Panc1 (cell line): ENCODE measurements around the gene GALNT18. TPM values are rescaled to one million over a fixed set of nuclear protein-coding genes. Genes with fewer than 3 reads are reported as not detected.

ENCODE experiments used
- ATAC-seq: fragments of 200-7000 bp; cut with Tn5 transposase; 2 replicates; pipeline ENCODE4 v1.9.1; 2020; ENCODE audit warnings: mild to moderate bottlenecking, moderate library complexity
- BruUV-seq: library from RNA; stranded (reverse); fragments of 400-500 nt; replicated peaks from 2 replicates; lab custom pipeline; 2021; lab: Mats Ljungman, UMichigan
- CTCF ChIA-PET: fragments of 300-600 bp; sonication (Branson Sonifier 250); formaldehyde crosslinking; loops from one replicate; lab custom pipeline; 2022; ENCODE audit warnings: antibody characterized with exemption; lab: Charles Lee
- POLR2A ChIA-PET: fragments of 300-600 bp; sonication (Branson Sonifier 250); formaldehyde crosslinking; loops from one replicate; lab custom pipeline; 2022; ENCODE audit warnings: antibody characterized with exemption; lab: Charles Lee
- DNase-seq: peaks from one replicate; pipeline ENCODE4 v3.0.0-alpha.2; 2010; ENCODE audit warnings: low read depth, low spot score
- H3K27ac ChIP-seq: 2 replicates; pipeline ENCODE4 v1.5.1; 2011; ENCODE audit warnings: mild to moderate bottlenecking, low read length, inconsistent platforms
- H3K27me3 ChIP-seq: fragments of 200-500 bp; sonication (Bioruptor generic); 2 replicates; pipeline ENCODE4 v1.6.0; 2014; ENCODE audit warnings: low read length, inconsistent platforms; ENCODE audit not compliant: control insufficient read depth, insufficient read depth
- H3K36me3 ChIP-seq: fragments of 200-500 bp; sonication (Bioruptor generic); 2 replicates; pipeline ENCODE4 v1.5.1; 2014; ENCODE audit warnings: inconsistent platforms, mild to moderate bottlenecking, low read length, moderate library complexity; ENCODE audit not compliant: control insufficient read depth, insufficient read depth
- H3K4me1 ChIP-seq: 2 replicates; pipeline ENCODE4 v1.5.1; 2011; ENCODE audit warnings: inconsistent platforms, mild to moderate bottlenecking, low read length, moderate library complexity; ENCODE audit not compliant: control insufficient read depth, insufficient read depth
- H3K4me3 ChIP-seq, 2 experiments: 2 replicates each; pipeline ENCODE4 v1.5.1; 2011 to 2012; ENCODE audit warnings: low read depth in 2 of 2, low read length in 2 of 2, mild to moderate bottlenecking in 2 of 2, inconsistent platforms in 1 of 2, moderate library complexity in 1 of 2
- H3K9me3 ChIP-seq: fragments of 200-500 bp; sonication (Bioruptor generic); 2 replicates; pipeline ENCODE4 v1.5.1; 2014; ENCODE audit warnings: low read depth, mild to moderate bottlenecking, inconsistent platforms, low read length, moderate library complexity; ENCODE audit not compliant: control insufficient read depth, insufficient read depth
- CTCF ChIP-seq: fragments of 450-650 bp; IDR thresholded peaks from 2 replicates; pipeline ENCODE4 v1.5.1; 2017; ENCODE audit warnings: mild to moderate bottlenecking
- POLR2AphosphoS5 ChIP-seq: IDR thresholded peaks from 2 replicates; pipeline ENCODE4 v1.6.1; 2012; ENCODE audit warnings: mild to moderate bottlenecking, low read depth, low read length, moderate library complexity
- REST ChIP-seq, 2 experiments: IDR thresholded peaks; 2 replicates each; pipeline ENCODE4 v1.6.1; 2011 to 2012; ENCODE audit warnings: low read depth in 2 of 2, control low read depth in 1 of 2, low read length in 1 of 2, mild to moderate bottlenecking in 1 of 2, moderate library complexity in 1 of 2; ENCODE audit not compliant: insufficient read depth in 1 of 2
- SIN3A ChIP-seq: IDR thresholded peaks from 2 replicates; pipeline ENCODE4 v1.6.1; 2012; ENCODE audit warnings: low read depth, mild to moderate bottlenecking, low read length, moderate library complexity, borderline replicate concordance; ENCODE audit not compliant: insufficient read depth
- TCF7L2 ChIP-seq: IDR thresholded peaks from 2 replicates; pipeline ENCODE4 v1.6.1; 2011; ENCODE audit warnings: mild to moderate bottlenecking, low read depth, low read length, inconsistent platforms
- in situ Hi-C: cut with HindIII; loops from 2 replicates; pipeline ENCODE4 v1.10.0; 2016; ENCODE audit warnings: low sequenced_read_pairs, low pct_unique_long_range_greater_than_20kb
- intact Hi-C: fragments of 100-400 bp; cut with micrococcal nuclease; formaldehyde crosslinking; loops from one replicate; pipeline ENCODE4 v1.10.0; 2022; ENCODE audit not compliant: unreplicated experiment
- total RNA-seq: library from RNA; stranded (reverse); gene quantifications from one replicate; pipeline ENCODE4 v1.2.1, GENCODE V29; 2021; ENCODE audit not compliant: unreplicated experiment

GALNT18 gene
- total RNA-seq, 1 experiment from 2014 or later, result 8.6 TPM

- no peak for DNase-seq
- in situ Hi-C loops, result no loop called here
- CTCF ChIA-PET, result no interaction called here
- H3K27me3 ChIP-seq, result no peaks in the 10 kb centered on the region; the same call in 1 of the 2 replicates
- H3K4me1 ChIP-seq, result no peaks in the 10 kb centered on the region
- BruUV-seq, result no TSS peak
- H3K36me3 ChIP-seq, result no peaks in the 10 kb centered on the region
- intact Hi-C loops, result loop anchor here (1.0 kb wide), 1 partner anchor 384 kb away; no protein-coding TSS in a partner anchor
- no peak overlapping the region for H3K4me3 ChIP-seq
- no peak for ATAC-seq
- POLR2A ChIA-PET, result no interaction called here
- no peak for TF ChIP-seq REST (IDR thresholded peaks at IDR 0.05; ENCODE audit: insufficient read depth in 1 of 2, low read depth in 2 of 2, low read length in 1 of 2)
- TF ChIP-seq TCF7L2, result no peak
- TF ChIP-seq POLR2AphosphoS5, result no peak
- no peak for TF ChIP-seq SIN3A
- no peak for TF ChIP-seq CTCF
- no peaks in the 10 kb centered on the region for H3K9me3 ChIP-seq
- no peak overlapping the region for H3K27ac ChIP-seq
Observed at GRCh38 chr11:11401960-11402535, 219.8 kb downstream of the GALNT18 start.

GRCh38 chr11:11400635-11401232, 221.1 kb downstream of the GALNT18 start:
- Histone ChIP-seq H3K4me1 (no peaks in the 10 kb centered on the region), H3K4me3 (no peak overlapping the region), H3K27ac (no peak overlapping the region), H3K9me3 (no peaks in the 10 kb centered on the region), H3K27me3 (no peaks in the 10 kb centered on the region; the same call in 1 of the 2 replicates), H3K36me3 (no peaks in the 10 kb centered on the region)
- TF ChIP-seq SIN3A (no peak), CTCF (0 out of 2 replicates have a peak, but pooled peaks have one; percentile 35)
- intact Hi-C loops, result loop anchor here (1.0 kb wide), 1 partner anchor 386 kb away; no protein-coding TSS in a partner anchor
- in situ Hi-C loops, result no loop called here
- DNase-seq, result no peak
- no peak for ATAC-seq
- BruUV-seq, result no TSS peak
- CTCF ChIA-PET, result no interaction called here
- POLR2A ChIA-PET, result no interaction called here
